Left renal cortex interstitium (tissue), 4 donors: Measurements from ENCODE around the gene DPPA2. TPM values are rescaled to one million over a fixed set of nuclear protein-coding genes. Genes with fewer than 3 reads are reported as not detected.

Experiments used
- DNase-seq, 4 donors: peaks; one replicate each; pipeline ENCODE4 v3.0.0-alpha.2; 2013; ENCODE audit warnings: low read depth in 4 of 4, low spot score in 2 of 4, missing footprints in 1 of 4
- polyA plus RNA-seq, 4 donors: library from polyadenylated mRNA; unstranded; fragments of 120-200 nt; gene quantifications; one replicate each; pipeline ENCODE4 v1.2.1, GENCODE V29; 2013; ENCODE audit not compliant: insufficient read length in 4 of 4

Gene DPPA2
- polyA plus RNA-seq, 4 donors: 0.72 to 1.3 (median 1.1) TPM

DNA sequence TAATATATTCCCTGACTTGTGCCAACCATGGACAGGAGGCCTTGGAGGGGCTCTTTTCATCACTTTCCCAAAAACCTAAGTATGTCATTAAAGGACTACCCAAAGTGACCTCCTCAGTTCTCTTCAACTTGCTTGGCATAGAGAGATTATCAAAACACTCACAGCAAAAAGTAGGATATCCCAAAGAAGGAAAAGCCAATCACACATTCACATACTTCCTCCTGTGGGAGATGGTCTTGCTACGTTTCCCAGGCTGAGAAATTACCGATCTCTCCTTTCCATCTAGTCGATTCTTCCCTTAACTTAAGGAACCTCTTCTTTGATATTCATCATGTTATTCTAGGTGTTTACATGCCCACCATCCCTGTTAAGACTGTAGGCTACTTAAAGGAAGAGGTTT, 11.9 kb upstream of the DPPA2 start:
- DNase-seq: no peak

DNA sequence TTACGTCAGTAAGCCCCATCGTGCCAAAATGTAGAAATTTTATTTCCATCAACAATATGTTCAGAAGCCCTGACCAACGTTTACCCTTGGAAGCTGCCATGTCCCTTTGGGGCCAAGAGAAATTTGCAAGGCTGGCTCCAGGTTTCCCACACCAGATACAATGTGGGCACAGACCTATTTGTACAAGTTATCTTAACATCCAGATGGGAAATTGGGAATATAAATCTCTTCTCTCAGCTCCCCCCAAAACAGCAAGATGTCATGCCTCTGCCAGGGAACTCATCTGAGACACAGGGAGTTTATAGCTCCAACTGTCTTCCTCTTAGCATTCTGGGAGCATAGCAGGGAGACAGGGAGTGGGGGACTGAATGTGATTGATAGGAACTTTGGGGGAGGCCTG, 9.3 kb upstream of the DPPA2 start:
- DNase-seq: no peak

DNA sequence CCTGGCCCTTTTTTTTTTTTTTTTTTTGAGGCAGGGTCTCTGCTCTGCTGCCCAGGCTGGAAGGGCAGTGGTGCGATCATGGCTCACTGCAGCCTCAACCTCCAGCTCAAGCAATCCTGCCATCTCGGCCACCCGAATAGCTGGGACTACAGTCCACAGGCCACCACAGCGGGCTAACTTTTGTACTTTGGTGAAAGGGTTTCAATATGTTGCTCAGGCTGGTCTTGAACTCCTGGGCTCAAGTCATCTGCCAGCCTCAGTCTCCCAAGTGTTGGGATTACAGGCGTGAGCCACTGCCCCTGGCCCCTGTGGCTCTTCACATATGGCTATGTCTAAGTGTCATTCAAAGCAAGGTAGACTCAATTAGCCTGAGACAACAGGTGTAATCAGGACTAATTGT, 8.8 kb upstream of the DPPA2 start:
- no peak for DNase-seq

DNA sequence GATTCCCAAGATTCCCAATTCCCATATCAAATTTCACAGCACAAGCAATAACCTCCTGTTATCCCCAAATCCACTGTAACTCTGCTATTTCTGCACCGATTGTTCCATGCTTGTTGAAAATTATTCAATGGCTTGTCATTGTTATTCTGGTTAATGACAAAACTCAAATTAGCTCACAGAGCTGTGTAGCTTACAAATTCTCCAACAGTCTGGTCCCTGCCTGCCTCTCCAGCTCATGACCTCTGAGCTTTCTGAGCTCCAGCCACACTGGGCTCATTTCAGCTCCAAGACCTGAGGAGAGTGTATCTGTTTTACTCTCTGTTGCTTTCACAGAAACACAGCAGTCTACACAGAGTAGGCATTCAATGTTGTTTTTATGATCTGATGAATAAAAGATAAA, 3.3 kb downstream of the DPPA2 start:
- DNase-seq: no peak

DNA sequence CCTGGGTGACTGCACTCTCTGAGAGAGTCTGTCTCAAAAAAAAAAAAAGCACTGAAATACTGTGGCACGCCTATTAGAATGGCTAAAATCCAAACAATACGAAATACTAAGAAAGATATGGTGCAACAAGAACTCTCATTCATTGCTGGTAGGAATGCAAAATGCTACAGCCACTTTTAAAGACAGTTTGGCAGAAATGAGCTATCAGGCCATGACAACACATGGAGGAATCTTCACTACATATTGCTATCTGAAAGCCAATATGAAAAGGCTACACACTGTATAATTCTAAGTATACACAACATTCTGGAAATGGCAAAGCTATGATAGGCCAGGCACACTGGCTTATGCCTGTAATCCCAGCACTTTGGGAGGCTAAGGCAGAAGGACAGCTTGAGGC, 18.8 kb downstream of the DPPA2 start:
- DNase-seq: no peak

DNA sequence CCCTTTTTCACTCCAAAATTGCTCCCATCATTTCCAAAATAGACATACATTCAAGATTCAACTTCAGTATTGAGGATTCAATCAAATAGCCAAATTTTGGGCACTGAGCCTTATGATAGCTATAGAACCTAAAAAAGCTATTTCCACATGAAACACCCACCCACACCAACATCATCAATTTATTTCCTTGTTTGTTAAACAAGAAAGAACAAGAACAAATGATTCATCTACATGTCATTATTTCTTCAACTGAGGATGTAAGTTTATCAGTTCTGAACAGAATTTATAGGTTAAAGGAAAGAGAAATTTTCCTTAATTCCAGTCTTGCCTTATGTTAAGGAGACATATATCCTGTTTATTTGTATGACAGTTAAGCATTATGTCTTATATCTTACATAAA, 32.2 kb downstream of the DPPA2 start:
- DNase-seq: no peak

DNA sequence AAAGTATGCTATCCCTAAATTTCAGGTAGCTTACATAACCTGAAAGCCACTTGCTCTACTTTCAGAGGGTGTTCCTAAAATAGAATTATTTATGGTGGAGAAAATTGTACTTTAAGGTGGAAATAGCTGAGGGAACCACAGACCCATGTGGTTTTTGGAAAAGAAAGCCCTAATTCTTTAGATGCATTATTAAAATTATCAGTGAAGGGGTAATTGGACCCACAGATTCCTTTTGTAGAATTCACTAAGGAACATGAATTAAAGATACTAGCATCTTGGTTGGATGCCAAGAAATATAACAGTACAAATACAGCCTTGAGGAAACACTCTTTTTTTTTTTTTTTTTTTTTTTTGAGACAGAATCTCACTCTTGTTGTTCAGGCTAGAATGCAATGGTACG, 37.8 kb downstream of the DPPA2 start:
- DNase-seq: no peak

DNA sequence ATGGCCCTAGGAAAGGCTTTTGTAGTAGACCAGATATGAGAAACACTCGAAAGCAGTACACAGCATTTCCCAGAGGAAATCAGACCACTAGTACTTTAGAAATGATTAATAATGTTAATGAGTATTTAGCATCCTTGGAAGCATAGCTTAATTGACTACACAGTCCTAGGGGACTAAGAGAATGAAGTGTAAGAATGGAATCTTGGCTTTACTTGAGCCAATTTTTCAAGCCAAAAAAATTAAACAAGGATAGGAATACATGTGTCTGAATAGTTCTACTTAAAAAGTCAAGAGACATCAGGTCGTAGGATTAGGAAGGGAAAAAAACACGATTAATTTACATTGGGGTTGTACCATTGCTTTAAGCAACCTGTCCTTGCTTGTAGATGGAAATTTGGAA, 38.2 kb downstream of the DPPA2 start:
- no peak for DNase-seq

DNA sequence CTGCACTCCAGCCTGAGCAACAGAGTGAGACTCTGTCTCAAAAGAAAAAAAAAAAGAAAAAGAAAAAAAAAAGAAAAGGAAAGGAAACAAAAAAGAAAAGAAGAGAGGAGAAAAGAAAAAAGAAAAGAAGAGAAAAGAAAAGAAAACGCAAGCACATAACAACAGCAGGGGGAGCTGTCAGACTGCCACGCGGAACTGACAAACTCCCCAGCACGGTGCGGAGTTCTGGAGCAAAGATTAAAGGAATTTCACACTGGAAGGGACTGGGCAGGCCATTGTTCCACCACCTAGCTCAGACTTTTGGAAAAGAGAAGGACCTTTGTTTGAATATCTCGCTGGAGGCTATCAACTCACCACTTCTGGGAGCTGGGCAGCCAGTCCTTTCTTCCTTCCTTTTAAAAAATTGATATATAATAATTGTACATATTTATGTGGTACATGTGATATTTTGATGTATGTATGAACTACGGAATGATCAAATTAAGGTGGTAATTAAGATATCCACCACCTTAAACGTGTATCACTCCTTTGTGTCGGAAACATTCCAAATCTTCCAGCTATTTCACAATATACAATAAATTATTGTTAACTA, 40.5 kb downstream of the DPPA2 start:
- peak in 1 of 4 donors; percentile 53 for DNase-seq

DNA sequence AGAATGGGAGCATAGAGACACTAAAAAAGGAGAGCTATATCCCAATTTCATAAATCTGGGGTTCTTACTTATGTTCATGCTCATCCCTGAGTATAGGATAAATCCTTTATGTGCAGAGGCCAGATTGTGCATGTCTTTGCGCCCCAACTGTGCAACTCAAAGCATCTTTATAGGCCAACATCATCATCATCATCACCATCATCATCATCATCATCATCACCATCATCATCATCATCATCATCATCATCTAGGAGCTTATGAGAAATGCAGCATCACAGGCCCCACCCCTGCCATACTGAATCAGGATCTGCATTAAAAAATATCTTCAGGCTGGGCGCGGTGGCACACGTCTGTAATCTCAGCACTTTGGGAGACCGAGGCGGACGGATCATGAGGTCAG, 45.5 kb downstream of the DPPA2 start:
- DNase-seq: no peak

DNA sequence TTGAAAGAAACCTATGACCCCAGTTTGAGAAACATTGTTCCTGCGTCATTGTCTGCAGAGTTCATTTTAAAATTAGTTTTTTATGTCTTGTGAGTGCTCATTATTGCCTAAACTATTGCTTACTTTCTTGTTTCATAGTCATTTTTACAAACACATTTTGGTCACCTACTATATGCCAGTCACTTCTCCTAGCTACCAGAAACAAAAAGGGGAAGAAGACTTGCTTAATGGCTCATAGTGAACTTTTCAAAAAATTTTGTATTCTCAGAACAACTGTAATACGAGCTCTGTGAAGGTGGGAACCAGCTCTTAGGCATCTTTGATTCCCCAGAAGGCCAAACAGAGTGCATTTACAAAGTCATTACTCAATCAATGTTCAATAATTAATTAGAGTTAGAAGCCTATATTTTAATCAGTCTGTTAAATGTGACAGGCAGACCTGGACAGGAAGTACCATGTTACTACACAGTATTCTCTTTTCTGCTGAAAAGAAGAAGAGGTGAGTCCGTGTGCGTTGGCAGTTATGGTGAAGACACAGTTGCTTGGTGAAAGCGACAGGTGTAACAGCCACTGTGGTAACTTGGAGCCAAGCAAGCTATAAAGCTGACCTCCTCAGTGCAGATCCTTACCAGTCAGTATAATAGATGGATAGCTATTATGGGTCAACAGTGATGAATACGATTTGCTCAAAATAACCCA, 46.6 kb downstream of the DPPA2 start:
- no peak for DNase-seq

DNA sequence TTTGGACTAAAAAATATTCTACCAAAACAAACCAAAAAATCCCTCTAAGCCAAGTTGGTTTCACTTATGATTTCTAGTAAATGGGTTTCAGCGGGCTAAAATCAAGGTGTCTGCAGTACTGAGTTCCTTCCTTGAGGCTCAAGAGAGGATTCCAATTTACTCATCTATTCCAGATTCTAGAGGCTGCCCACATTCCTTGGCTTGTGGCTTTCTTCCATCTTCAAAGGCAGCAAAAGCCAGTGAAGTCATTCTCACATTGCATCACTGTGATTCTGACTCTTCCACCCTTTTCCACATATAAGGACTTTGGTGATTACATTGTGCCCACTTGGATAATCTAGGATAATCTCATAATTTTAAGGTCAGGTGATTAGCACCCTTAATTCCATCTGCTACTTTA, 48.1 kb downstream of the DPPA2 start:
- DNase-seq: no peak

DNA sequence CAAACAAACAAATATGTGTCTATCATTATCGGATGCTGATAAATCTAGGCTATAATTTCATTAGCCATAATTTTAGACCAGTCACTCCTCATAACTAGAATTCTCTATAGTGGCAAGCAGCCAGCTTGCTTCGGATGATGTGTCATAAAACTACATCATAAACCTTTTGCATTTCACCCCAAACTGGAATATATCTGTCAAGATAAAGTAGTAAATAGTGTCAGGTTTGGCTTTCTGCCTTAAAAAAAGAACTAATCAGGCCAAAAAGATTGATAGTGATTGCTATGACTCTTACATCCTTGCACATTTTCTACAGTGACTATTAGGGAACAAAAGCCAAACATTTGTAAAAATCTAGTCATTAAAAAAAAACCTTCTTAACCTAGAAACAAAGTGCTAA, 51.0 kb downstream of the DPPA2 start:
- DNase-seq: peak in 1 of 4 donors; percentile 55

DNA sequence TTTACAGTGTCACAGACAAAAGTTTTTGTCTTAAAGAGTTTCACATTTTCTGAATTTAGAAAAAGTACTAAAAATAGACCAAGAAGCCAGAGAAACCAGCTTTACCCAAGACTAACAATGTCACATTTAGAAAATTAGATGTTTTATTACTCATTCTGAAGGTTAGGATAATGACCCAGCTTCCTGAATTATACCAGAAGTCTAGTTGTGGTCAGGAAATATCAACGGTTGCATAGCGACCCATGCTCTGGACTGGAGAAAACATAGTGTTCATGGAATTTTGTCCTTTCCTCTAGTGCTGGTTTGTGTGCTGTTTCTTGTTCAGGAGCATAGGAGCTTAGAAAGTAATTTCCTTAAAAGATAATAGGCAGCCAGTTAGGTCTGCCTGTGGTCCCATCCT, 59.0 kb downstream of the DPPA2 start:
- peak in 2 of 4 donors; percentile 61 to 70 for DNase-seq

DNA sequence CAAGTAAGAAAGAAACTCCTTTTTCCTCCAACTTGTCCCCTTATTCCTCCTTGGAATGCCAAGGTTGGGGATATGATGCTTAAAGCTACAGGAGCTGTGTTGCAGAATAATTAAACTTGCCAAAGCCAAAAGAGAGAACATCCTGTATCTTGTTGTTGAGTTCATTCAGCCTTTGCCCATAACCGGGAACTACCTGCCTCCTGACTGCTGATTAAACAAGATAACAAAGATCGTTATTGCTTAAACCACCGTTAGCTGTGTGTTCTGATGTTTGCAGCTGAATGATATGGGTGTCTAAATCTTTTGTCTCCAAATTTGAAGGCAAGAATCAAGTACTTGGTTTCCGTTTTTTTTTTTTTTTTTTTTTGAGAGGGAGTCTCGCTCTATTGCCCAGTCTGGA, 61.5 kb downstream of the DPPA2 start:
- DNase-seq: no peak

DNA sequence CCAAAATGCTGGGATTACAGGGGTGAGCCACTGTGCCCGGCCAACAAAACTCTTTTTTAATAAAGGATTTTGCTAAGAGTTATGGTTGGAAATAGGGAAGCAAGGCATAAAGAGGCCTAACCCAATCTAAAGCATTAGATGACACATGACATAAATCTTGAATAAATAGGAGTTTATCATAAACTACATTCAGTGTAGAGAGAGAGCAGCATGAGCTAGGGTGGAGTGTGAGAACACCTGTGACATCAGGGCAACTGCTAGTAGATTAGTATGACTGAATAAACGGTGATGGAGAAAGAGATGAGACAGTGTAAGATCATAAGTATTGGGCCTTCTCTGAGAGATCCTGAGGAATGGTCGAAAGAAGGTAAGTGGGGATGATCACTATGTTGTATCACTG, 63.7 kb downstream of the DPPA2 start:
- DNase-seq: no peak

Other genes starting within 250 kb of the DPPA2 start
- gene MORC1, start 198.4 kb downstream of the DPPA2 start, polyA plus RNA-seq: under 1 TPM; 0.42 to 0.52 (median 0.47) TPM
- gene C3orf85, start 179.8 kb downstream of the DPPA2 start, polyA plus RNA-seq: 10 to 100 TPM; 13.2 to 19.6 (median 16.2) TPM
- 1 to 10 TPM; 4.9 to 6.4 (median 5.7) TPM for gene DPPA4, start 21.0 kb upstream of the DPPA2 start, polyA plus RNA-seq